ENCODE data around the gene DNAJC5.
"Not testable (repeated sequence)": the region's sequence is repeated elsewhere in the genome, so short reads cannot be mapped to it uniquely, and the experiment has no call there.

Gene DNAJC5

GRCh38 chr20:63915471-63915870, 20.5 kb downstream of the DNAJC5 start:
- FAIRE-seq: no peak

GRCh38 chr20:63916371-63916939, 21.5 kb downstream of the DNAJC5 start:
- FAIRE-seq: not testable (repeated sequence)

- FAIRE-seq: no peak
Observed at GRCh38 chr20:63917811-63918210, 22.9 kb downstream of the DNAJC5 start.

- FAIRE-seq: no peak
Observed at GRCh38 chr20:63919130-63919529, 24.2 kb downstream of the DNAJC5 start.

- FAIRE-seq: no peak
Observed at GRCh38 chr20:63920226-63920625, 25.3 kb downstream of the DNAJC5 start.

- FAIRE-seq: no peak
Observed at GRCh38 chr20:63923651-63924050, 28.7 kb downstream of the DNAJC5 start.

- no peak for FAIRE-seq
Observed at GRCh38 chr20:63924241-63924640, 29.3 kb downstream of the DNAJC5 start.

- FAIRE-seq: no peak
Observed at GRCh38 chr20:63926298-63926697, 31.4 kb downstream of the DNAJC5 start.

GRCh38 chr20:63929071-63929470, 34.1 kb downstream of the DNAJC5 start:
- FAIRE-seq: no peak

GRCh38 chr20:63929473-63929883, 34.6 kb downstream of the DNAJC5 start:
- FAIRE-seq: not testable (repeated sequence)

- FAIRE-seq: no peak
Observed at GRCh38 chr20:63930971-63931553, 36.1 kb downstream of the DNAJC5 start.

- FAIRE-seq: no peak
Observed at GRCh38 chr20:63931735-63932134, 36.8 kb downstream of the DNAJC5 start.

GRCh38 chr20:63932606-63933160, 37.8 kb downstream of the DNAJC5 start:
- no peak for FAIRE-seq

- FAIRE-seq: no peak
Observed at GRCh38 chr20:63933646-63934045, 38.7 kb downstream of the DNAJC5 start.

GRCh38 chr20:63934271-63935068, 39.5 kb downstream of the DNAJC5 start:
- FAIRE-seq: no peak

GRCh38 chr20:63935447-63935846, 40.5 kb downstream of the DNAJC5 start:
- FAIRE-seq: no peak

GRCh38 chr20:63937596-63937995, 42.7 kb downstream of the DNAJC5 start:
- no peak for FAIRE-seq

GRCh38 chr20:63939061-63939935, 44.4 kb downstream of the DNAJC5 start:
- FAIRE-seq: no peak

GRCh38 chr20:63940071-63940471, 45.1 kb downstream of the DNAJC5 start:
- no peak for FAIRE-seq

- no peak for FAIRE-seq
Observed at GRCh38 chr20:63940472-63941266, 45.7 kb downstream of the DNAJC5 start.

GRCh38 chr20:63941282-63942081, 46.6 kb downstream of the DNAJC5 start:
- FAIRE-seq: no peak
